ENCODE measurements around the gene PITPNM1.

PITPNM1 gene

GRCh38 chr11:67445515-67445914 is 59.6 kb downstream of the PITPNM1 start:
- H3K4me2 ChIP-seq (ENCODE audit: low read depth, low read length, poor library complexity, severe bottlenecking) = peak overlapping the region; percentile 73
- H2AFZ ChIP-seq (ENCODE audit: low read depth, low read length, severe bottlenecking) = no peak overlapping the region
- no peak overlapping the region for H3K4me3 ChIP-seq (ENCODE audit: insufficient read depth, low read length, poor library complexity, severe bottlenecking)
- H3K9me2 ChIP-seq (replicated peaks; ENCODE audit: insufficient read depth, low read length) = no peaks in the 10 kb centered on the region
- no peaks in the 10 kb centered on the region for H3K27me3 ChIP-seq (ENCODE audit: low read length)
- no peaks in the 10 kb centered on the region for H3K36me3 ChIP-seq (ENCODE audit: low read length)
- TF ChIP-seq EZH2phosphoT487 (conservative IDR thresholded peaks at IDR 0.05; ENCODE audit: low read length) = no peak
- TF ChIP-seq CTCF (IDR thresholded peaks at IDR 0.05; ENCODE audit: insufficient read depth, low read length, poor library complexity, severe bottlenecking) = no peak
- H3K9me3 ChIP-seq (ENCODE audit: insufficient read depth, low read length) = no peaks in the 10 kb centered on the region
- H3F3A ChIP-seq (ENCODE audit: insufficient read depth) = peaks cover 55% of the 10 kb centered on the region
- peak overlapping the region; percentile 63 for H3K9ac ChIP-seq (ENCODE audit: low read length)
- no peaks in the 10 kb centered on the region for H3K79me2 ChIP-seq (ENCODE audit: insufficient read depth, low read length)
- H4K20me1 ChIP-seq (ENCODE audit: low read depth, low read length) = no peaks in the 10 kb centered on the region
- H3K27ac ChIP-seq (ENCODE audit: low read depth, low read length) = peak overlapping the region; percentile 100

- Histone ChIP-seq H3K9me2 (replicated peaks; ENCODE audit: insufficient read depth, low read length) (no peaks in the 10 kb centered on the region), H3K27me3 (ENCODE audit: low read length) (no peaks in the 10 kb centered on the region), H3K36me3 (ENCODE audit: low read length) (no peaks in the 10 kb centered on the region), H2AFZ (ENCODE audit: low read depth, low read length, severe bottlenecking) (no peak overlapping the region), H3K9me3 (ENCODE audit: insufficient read depth, low read length) (no peaks in the 10 kb centered on the region), H4K20me1 (ENCODE audit: low read depth, low read length) (no peaks in the 10 kb centered on the region), H3K4me3 (ENCODE audit: insufficient read depth, low read length, poor library complexity, severe bottlenecking) (peak overlapping the region; percentile 46), H3F3A (ENCODE audit: insufficient read depth) (peaks cover 74% of the 10 kb centered on the region), H3K4me2 (ENCODE audit: low read depth, low read length, poor library complexity, severe bottlenecking) (peak overlapping the region; percentile 73), H3K9ac (ENCODE audit: low read length) (peak overlapping the region; percentile 63), H3K79me2 (ENCODE audit: insufficient read depth, low read length) (peaks cover 17% of the 10 kb centered on the region; the same call in 1 of the 2 replicates), H3K27ac (ENCODE audit: low read depth, low read length) (peak overlapping the region; percentile 100)
- TF ChIP-seq EZH2phosphoT487 (conservative IDR thresholded peaks at IDR 0.05; ENCODE audit: low read length) = no peak
Observed at GRCh38 chr11:67442504-67443404, 62.4 kb downstream of the PITPNM1 start.

Data from SU-DHL-6 (cell line).